HUDEP-2 (cell line): ENCODE results near the gene FRMPD4.
"Not testable (repeated sequence)": the region's sequence is repeated elsewhere in the genome, so short reads cannot be mapped to it uniquely, and the experiment has no call there.

Source experiments
- DNase-seq, 76 experiments: peaks; one replicate each; lab custom pipeline; 2025; ENCODE audit not compliant: unreplicated experiment in 76 of 76; lab: John Stamatoyannopoulos, UW

FRMPD4 gene

DNA sequence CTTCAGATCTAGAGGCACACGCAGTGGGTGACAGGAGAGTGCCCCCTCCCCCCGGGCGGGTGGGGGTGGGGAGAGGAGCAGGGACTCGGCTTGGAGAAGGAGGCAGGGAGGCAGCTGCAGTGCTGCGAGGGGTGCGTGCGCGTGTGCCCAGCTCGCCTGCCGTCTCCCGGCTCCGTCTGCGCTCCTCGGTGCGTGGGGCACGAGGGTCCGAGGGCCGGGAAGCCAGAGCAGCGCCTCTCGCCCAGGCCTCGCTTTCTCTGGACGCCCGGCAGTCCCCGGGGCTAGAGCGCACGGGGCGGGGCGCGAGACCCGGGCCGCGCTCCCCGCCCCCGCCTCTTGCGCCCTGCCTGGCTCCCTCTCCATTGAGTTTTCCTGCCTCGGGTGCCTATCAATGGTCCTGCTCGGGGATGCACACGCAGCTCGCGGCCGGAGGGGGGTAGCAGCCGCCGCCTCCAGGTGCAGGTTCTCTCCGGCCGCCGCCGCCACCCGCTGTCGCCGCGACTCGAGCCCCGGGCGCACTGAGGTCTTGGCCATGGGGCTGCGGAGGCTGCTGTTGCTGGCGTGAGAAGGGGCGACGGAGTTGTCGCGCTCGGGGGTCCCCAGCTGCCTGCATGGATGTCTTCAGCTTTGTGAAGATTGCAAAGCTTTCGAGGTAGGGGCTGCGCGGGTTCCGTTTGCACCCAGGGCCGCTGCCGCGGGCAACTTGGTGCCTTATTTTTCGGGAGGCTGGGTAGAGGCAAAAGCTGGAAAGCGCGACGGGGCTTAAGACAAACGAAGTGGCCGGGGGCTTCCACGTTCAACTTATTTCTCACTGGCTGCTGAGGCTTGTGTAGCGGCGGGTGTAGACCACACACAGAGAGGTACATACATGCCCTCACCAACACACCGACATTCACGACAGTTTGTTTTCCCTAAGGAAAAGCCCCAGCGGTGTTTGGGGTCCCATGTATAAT, at the start of gene FRMPD4:
Gene FRMPD4, plus strand, starts transcription at position 113 of the 953 bp plus-strand sequence. Its CDS starts 499 bp downstream, at position 612.
- no peak for DNase-seq

GRCh38 chrX:12089740-12090139, 48.5 kb upstream of the FRMPD4 start:
- no peak for DNase-seq

DNA sequence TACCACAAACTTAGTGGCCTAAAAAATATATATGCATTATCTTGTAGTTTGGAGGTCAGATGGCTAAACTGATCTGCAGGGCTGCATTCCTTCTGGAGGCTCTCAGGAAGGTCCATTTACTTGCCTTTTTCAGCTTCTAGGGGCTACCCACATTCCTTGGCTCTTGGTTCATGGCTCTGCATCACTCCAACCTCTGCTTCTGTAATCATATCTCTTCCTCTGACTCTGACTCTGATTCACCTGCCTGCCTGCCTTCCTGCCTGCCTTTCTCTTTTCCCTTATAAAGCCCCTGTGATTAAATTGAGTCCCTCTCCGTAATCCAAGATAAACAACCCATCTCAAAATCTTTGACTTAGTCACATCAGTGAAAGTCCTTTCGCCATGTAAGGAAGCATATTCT, 25.0 kb upstream of the FRMPD4 start:
- DNase-seq = no peak

- DNase-seq = no peak
Measured at GRCh38 chrX:12115377-12115776, 22.9 kb upstream of the FRMPD4 start.

- no peak for DNase-seq
Measured at GRCh38 chrX:12118134-12118533, 20.1 kb upstream of the FRMPD4 start.

- no peak for DNase-seq
Measured at GRCh38 chrX:12128017-12128416, 10.3 kb upstream of the FRMPD4 start.

DNA sequence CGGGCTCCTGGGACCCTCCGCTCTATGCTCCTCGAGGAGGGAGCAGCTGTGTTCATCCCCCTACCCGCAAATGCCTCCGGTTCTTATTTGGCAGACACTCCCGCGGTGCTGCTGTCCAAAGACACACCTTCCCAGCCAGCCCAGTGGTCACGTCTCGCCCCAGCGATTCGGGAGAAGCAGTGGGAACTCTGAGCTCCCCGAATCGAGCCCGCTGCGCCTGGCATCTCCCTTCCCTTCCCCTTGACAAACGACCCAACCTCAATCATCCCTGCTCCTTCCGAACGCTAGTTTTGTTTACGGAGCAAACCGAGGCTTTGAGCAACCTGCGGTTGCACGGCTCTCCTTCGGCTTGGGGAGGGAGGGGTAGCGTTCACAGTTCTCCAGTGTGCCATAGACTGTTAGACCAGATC, 317 bp upstream of the FRMPD4 start:
- no peak for DNase-seq

- no peak for DNase-seq
Measured at GRCh38 chrX:12139934-12140611, 1.8 kb downstream of the FRMPD4 start.

DNA sequence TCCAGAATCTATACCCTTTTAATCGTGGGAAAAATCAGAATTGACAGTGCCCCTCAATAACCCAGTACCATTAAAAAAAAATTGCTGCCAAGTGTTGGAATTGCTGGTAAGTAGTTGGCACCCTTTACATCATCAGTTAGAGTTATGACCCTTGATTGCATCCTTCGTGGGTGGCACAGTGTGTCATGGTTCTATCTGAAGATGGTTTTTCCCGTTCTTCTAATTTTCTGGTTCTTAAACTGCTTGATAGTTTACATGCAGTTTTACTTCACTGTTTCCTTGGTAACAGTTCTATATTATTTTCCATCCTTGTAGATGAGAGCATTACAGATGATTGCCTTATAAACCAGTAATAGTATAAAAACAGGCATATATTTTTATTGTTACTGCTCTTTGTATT, 3.2 kb downstream of the FRMPD4 start:
- no peak for DNase-seq

- no peak for DNase-seq
Measured at GRCh38 chrX:12142661-12143060, 4.4 kb downstream of the FRMPD4 start.

DNA sequence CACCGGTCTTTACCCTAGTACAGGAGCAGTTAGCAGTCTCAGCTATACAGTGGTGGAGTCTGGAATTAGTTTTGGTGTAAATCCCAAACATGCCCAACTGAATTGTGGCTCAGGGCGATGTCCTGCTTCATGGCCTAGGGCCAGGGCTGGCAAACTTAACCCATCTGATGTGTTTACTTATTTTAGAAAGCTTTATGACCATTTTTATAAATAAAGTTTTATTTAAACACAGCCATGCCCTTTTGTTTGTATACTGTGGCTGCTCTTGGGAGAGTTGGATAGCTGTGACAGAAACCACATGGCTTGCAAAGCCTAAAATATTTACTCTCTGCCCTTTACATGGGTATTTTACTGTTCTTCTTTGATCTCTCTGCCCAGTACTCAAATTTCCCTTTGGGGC, 7.1 kb downstream of the FRMPD4 start:
- DNase-seq = no peak

DNA sequence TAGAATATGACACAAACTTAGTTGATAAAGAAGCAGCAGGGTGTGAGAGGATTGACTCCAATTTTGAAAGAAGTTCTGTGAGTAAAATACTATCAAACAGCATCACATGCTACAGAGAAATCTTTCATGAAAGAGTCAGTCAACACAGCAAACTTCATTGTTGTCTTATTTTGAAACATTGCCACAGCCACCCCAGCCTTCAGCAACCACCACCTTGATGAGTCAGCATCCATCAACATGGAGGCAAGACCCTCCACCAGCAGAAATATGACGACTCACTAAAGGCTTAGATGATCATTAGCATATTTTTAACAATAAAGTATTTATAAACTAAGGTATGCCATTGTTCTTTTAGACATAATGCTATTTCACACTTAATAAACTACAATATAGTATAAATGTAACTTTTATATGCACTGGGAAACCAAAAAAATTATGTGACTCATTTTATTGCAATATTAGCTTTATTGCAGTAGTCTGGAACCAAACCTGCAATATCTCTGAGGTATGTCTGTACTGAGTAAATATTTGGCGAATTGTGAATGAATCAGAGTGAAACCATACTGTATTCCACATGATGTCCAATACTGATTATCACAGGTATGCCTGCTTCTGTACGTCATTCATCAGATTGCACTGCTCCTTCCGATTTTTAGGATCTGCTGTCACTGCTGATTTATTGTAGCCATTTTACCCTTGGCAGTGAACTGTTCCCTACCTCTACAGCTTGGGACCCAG, 11.6 kb downstream of the FRMPD4 start:
- no peak for DNase-seq

DNA sequence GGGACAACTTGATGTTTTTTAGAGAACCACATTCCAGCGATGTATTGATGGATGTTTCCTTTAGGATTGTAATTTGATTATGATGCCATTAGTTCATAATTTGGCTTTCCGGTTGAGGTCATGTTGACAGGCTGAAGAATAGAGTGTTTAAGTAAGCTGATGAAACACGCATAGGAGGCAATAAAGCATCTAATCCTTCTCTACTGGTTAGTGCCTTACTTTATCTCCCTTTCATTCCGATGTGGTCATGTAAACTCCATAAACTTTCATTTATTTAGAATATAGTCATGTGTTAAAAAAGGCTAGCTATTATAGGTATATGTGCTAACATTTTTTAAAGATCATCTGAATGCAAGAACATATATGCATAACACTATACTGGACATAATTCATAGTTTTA, 15.0 kb downstream of the FRMPD4 start:
- no peak for DNase-seq

DNA sequence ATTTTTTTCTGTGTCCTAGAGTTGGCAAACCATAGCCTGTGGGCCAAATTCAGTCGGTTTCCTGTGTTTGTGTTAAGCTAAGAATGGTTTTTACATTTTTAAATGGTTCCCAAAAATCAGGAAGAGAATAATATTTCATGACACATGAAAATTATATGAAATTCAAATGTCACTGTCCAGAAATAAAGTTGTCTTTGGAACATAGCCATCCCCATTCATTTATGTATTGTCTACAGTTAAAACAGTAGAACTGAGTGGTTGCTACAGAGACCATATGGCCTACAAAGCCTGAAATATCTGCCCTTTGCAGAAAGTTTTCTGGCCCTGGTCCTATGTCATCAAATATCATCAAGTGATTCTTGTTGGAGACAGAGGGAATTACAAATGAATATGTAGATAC, 15.5 kb downstream of the FRMPD4 start:
- no peak for DNase-seq

GRCh38 chrX:12159799-12160198, 21.5 kb downstream of the FRMPD4 start:
- no peak for DNase-seq

GRCh38 chrX:12162420-12162819, 24.1 kb downstream of the FRMPD4 start:
- DNase-seq = no peak

DNA sequence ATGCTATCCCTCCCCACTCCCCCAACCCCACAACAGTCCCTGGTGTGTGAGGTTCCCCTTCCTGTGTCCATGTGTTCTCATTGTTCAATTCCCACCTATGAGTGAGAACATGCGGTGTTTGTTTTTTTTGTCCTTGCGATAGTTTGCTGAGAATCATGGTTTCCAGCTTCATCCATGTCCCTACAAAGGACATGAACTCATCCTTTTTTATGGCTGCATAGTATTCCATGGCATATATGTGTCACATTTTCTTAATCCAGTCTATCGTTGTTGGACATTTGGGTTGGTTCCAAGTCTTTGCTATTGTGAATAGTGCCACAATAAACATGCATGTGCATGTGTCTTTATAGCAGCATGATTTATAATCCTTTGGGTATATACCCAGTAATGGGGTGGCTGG, 25.9 kb downstream of the FRMPD4 start:
- DNase-seq = not testable (repeated sequence)

DNA sequence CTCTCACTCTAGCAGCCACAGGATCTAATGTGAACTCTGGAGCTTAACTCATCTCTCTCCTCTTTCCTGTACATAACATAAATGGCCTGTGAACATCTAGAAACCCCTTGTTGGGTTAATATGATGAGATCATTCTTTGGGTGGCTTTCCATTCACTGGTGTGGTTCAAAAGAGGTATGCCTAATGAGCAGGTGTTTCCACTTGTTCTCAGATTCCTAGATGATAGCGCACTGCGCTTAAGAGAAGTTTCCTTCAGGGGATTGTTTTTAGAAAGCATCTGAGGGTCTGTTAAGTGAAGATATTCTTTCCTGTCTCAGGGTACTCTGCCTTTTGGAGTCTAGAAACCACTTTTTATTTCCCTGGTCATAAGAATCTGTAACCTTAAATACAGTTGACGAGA, 32.5 kb downstream of the FRMPD4 start:
- no peak for DNase-seq

DNA sequence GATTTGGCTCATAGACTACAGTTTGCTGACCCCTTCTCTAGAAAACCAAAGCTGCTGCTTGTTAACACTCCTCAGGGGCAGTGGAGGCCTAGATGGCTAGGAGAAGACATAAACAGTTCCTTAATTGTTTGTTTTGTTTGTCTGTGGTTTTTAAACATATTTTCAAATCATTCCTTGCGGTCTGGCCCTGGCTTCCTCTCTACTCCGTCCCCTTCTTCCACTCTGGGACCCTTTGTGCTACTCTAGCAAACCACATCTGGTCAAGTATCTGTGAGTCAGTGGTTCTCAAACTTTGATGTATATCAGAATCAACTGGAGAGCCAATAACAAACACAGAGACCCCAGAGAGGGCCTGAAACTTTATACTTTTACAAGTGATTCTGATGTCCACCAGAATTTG, 36.1 kb downstream of the FRMPD4 start:
- no peak for DNase-seq

DNA sequence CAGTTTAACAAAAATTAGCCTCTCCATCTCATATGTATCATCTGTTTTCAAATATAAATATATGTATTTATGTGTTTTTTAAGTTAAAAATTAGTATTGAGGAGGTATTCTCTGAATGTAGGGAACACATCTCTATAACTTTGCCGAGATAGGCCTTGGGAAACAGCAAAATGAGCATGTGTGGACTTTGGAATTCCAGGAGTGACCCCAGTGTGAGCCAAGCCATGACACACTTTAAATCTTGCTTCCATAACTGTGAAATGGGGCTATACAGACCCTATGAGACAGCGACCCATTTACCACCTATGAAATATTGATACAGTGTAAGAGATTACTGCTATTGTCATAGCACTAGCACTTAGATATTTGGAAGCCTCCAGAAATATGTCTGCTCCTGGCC, 58.8 kb downstream of the FRMPD4 start:
- no peak for DNase-seq

GRCh38 chrX:12206413-12206812, 68.1 kb downstream of the FRMPD4 start:
- DNase-seq = no peak
